PC-3 (cell line): ENCODE measurements around the gene ZNF717. TPM values are rescaled to one million over a fixed set of nuclear protein-coding genes. Genes with fewer than 3 reads are reported as not detected.
"Not testable (repeated sequence)": the region's sequence is repeated elsewhere in the genome, so short reads cannot be mapped to it uniquely, and the experiment has no call there.

Source experiments
- ATAC-seq: fragments of 200-7000 bp; cut with Tn5 transposase; 2 replicates; pipeline ENCODE4 v1.9.1; 2020; ENCODE audit warnings: mild to moderate bottlenecking, moderate library complexity
- BruUV-seq: library from RNA; stranded (reverse); fragments of 400-500 nt; replicated peaks from 2 replicates; lab custom pipeline; 2021; lab: Mats Ljungman, UMichigan
- CTCF ChIA-PET: fragments of 300-600 bp; sonication (Branson Sonifier 250); formaldehyde crosslinking; loops from one replicate; lab custom pipeline; 2022; ENCODE audit warnings: antibody characterized with exemption; lab: Charles Lee
- POLR2A ChIA-PET: fragments of 300-600 bp; sonication (Branson Sonifier 250); formaldehyde crosslinking; loops from one replicate; lab custom pipeline; 2022; ENCODE audit warnings: antibody characterized with exemption; ENCODE audit not compliant: unreplicated experiment; lab: Charles Lee
- DNase-seq: peaks from one replicate; pipeline ENCODE4 v3.0.0-alpha.2; 2015
- H2AFZ ChIP-seq: fragments of 300-600 bp; sonication (generic); 2 replicates; pipeline ENCODE4 v1.6.0; 2016; ENCODE audit warnings: antibody characterized with exemption, low read length
- H3F3A ChIP-seq: fragments of 300-600 bp; sonication (generic); one replicate; pipeline ENCODE4 v1.6.0; 2017; ENCODE audit warnings: antibody characterized with exemption, low read length, control low read depth, mild to moderate bottlenecking; ENCODE audit not compliant: unreplicated experiment
- H3K27ac ChIP-seq: fragments of 300-600 bp; sonication (generic); 2 replicates; pipeline ENCODE4 v1.5.1; 2016; ENCODE audit warnings: mild to moderate bottlenecking, low read length
- H3K27me3 ChIP-seq: fragments of 300-600 bp; sonication (generic); 2 replicates; pipeline ENCODE4 v1.6.1; 2016; ENCODE audit warnings: low read length, mixed read lengths
- H3K36me3 ChIP-seq: fragments of 300-600 bp; sonication (generic); 2 replicates; pipeline ENCODE4 v1.6.1; 2016; ENCODE audit warnings: low read depth, mixed run types, low read length, mixed read lengths
- H3K4me1 ChIP-seq: fragments of 300-600 bp; sonication (generic); 2 replicates; pipeline ENCODE4 v1.5.1; 2016; ENCODE audit warnings: low read length; ENCODE audit not compliant: insufficient read depth
- H3K4me2 ChIP-seq: fragments of 300-600 bp; sonication (generic); 2 replicates; pipeline ENCODE4 v1.6.0; 2016; ENCODE audit warnings: low read length
- H3K4me3 ChIP-seq: fragments of 300-600 bp; sonication (generic); 2 replicates; pipeline ENCODE4 v1.5.1; 2016; ENCODE audit warnings: mild to moderate bottlenecking, low read length, mixed read lengths
- H3K79me2 ChIP-seq: fragments of 300-600 bp; sonication (generic); 2 replicates; pipeline ENCODE4 v1.6.1; 2017; ENCODE audit warnings: low read length, mixed read lengths
- H3K9ac ChIP-seq: fragments of 300-600 bp; sonication (generic); 2 replicates; pipeline ENCODE4 v1.6.0; 2016; ENCODE audit warnings: mild to moderate bottlenecking, low read length
- H3K9me2 ChIP-seq: fragments of 300-600 bp; sonication (generic); replicated peaks from 2 replicates; pipeline ENCODE4 v1.6.1; 2016; ENCODE audit warnings: mixed run types, low read length, mixed read lengths
- H3K9me3 ChIP-seq: fragments of 300-600 bp; sonication (generic); 2 replicates; pipeline ENCODE4 v1.6.1; 2016; ENCODE audit warnings: low read length, mixed read lengths
- H4K20me1 ChIP-seq: fragments of 300-600 bp; sonication (generic); 2 replicates; pipeline ENCODE4 v1.6.1; 2016; ENCODE audit warnings: low read length, mixed read lengths
- EZH2 ChIP-seq: fragments of 300-600 bp; sonication (generic); IDR thresholded peaks from one replicate; pipeline ENCODE4 v1.6.1; 2017; ENCODE audit warnings: antibody characterized with exemption, mild to moderate bottlenecking, low read length; ENCODE audit not compliant: unreplicated experiment
- EZH2phosphoT487 ChIP-seq: fragments of 300-600 bp; sonication (generic); IDR thresholded peaks from 2 replicates; pipeline ENCODE4 v1.6.1; 2018; ENCODE audit warnings: mild to moderate bottlenecking, antibody characterized with exemption, low read length, borderline replicate concordance
- intact Hi-C: fragments of 100-400 bp; cut with micrococcal nuclease; formaldehyde crosslinking; loops from 2 replicates; pipeline ENCODE4 v1.9.0; 2023
- total RNA-seq: library from RNA; depleted of rRNA; stranded (reverse); fragments of >200 nt; gene quantifications from 2 replicates; pipeline ENCODE4 v1.2.3, GENCODE V29; 2014
- TF ChIP-seq, protein P1 (sequence below): fragments of 300-600 bp; sonication (generic); conservative IDR thresholded peaks from 2 replicates; pipeline ENCODE4 v1.5.1; 2017; ENCODE audit warnings: antibody characterized with exemption, low read depth, mild to moderate bottlenecking, low read length

ZNF717 gene
- total RNA-seq, 1 experiment from 2014 or later, result 6.7 TPM

DNA sequence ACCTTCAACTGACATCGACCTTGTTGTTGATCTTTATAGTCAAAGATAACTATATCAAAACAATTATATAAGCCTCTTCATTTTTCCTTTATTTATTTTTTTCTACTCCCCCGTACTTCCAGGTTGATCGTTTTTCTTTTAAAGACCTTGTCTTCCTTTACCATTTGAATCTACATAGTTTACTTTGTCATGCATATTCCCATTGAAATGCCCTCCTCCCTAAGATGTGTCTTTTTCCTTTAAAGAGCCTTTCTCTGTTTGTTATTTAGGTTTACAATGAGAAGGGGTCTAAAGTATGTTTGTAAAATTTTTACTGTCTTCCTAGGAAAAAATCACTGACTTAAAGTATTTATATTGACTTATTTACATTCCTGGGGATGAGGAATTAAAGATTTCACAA is 29.4 kb upstream of the ZNF717 start:
- Histone ChIP-seq H3K4me2 (no peak overlapping the region), H3K79me2 (no peaks in the 10 kb centered on the region), H3K4me3 (no peak overlapping the region), H3K27ac (no peak overlapping the region), H3K9me3 (no peaks in the 10 kb centered on the region), H3K9ac (no peak overlapping the region), H3K27me3 (no peaks in the 10 kb centered on the region), H3K4me1 (no peaks in the 10 kb centered on the region), H4K20me1 (no peaks in the 10 kb centered on the region), H3K36me3 (no peaks in the 10 kb centered on the region), H2AFZ (no peak overlapping the region), H3F3A (no peaks in the 10 kb centered on the region), H3K9me2 (no peaks in the 10 kb centered on the region)
- intact Hi-C loops, result loop anchor here (5.0 kb wide), 3 partner anchors 208 to 773 kb away; no protein-coding TSS in a partner anchor
- ChIA-PET POLR2A (no interaction called here), CTCF (no interaction called here)
- DNase-seq (no peak), ATAC-seq (no peak)
- TF ChIP-seq, protein P1, sequence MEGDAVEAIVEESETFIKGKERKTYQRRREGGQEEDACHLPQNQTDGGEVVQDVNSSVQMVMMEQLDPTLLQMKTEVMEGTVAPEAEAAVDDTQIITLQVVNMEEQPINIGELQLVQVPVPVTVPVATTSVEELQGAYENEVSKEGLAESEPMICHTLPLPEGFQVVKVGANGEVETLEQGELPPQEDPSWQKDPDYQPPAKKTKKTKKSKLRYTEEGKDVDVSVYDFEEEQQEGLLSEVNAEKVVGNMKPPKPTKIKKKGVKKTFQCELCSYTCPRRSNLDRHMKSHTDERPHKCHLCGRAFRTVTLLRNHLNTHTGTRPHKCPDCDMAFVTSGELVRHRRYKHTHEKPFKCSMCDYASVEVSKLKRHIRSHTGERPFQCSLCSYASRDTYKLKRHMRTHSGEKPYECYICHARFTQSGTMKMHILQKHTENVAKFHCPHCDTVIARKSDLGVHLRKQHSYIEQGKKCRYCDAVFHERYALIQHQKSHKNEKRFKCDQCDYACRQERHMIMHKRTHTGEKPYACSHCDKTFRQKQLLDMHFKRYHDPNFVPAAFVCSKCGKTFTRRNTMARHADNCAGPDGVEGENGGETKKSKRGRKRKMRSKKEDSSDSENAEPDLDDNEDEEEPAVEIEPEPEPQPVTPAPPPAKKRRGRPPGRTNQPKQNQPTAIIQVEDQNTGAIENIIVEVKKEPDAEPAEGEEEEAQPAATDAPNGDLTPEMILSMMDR, result no peak
- TF ChIP-seq EZH2, result no peak
- TF ChIP-seq EZH2phosphoT487, result no peak
- BruUV-seq, result no TSS peak

DNA sequence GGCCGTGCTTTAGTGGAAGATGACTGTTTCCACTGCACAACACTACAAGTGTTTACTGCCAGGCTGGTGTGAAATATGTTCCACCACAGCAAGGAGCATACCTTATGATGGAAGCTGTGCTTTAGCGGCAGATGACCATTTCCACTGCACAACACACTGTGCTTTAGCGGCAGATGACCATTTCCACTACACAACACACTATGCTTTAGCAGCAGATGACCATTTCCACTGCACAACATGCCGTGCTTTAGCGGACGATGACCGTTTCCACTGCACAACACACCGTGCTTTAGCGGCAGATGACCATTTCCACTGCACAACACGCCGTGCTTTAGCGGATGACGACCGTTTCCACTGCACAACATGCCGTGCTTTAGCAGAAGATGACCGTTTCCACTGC is 2.8 kb downstream of the ZNF717 start:
- Histone ChIP-seq H2AFZ (no peak overlapping the region), H3F3A (no peaks in the 10 kb centered on the region), H3K4me1 (0 out of 2 replicates have a peak, but pooled peaks cover 3% of the 10 kb centered on the region), H3K27me3 (no peaks in the 10 kb centered on the region), H3K9me3 (no peaks in the 10 kb centered on the region; the same call in 1 of the 2 replicates), H3K4me2 (no peak overlapping the region), H3K9ac (no peak overlapping the region), H3K4me3 (no peak overlapping the region), H4K20me1 (no peaks in the 10 kb centered on the region), H3K79me2 (no peaks in the 10 kb centered on the region), H3K27ac (no peak overlapping the region), H3K36me3 (peaks cover 10% of the 10 kb centered on the region; the same call in 1 of the 2 replicates), H3K9me2 (no peaks in the 10 kb centered on the region)
- ChIA-PET POLR2A (no interaction called here), CTCF (no interaction called here)
- TF ChIP-seq, protein P1, result no peak
- DNase-seq (no peak), ATAC-seq (no peak)
- intact Hi-C loops, result no loop called here
- no TSS peak for BruUV-seq

DNA sequence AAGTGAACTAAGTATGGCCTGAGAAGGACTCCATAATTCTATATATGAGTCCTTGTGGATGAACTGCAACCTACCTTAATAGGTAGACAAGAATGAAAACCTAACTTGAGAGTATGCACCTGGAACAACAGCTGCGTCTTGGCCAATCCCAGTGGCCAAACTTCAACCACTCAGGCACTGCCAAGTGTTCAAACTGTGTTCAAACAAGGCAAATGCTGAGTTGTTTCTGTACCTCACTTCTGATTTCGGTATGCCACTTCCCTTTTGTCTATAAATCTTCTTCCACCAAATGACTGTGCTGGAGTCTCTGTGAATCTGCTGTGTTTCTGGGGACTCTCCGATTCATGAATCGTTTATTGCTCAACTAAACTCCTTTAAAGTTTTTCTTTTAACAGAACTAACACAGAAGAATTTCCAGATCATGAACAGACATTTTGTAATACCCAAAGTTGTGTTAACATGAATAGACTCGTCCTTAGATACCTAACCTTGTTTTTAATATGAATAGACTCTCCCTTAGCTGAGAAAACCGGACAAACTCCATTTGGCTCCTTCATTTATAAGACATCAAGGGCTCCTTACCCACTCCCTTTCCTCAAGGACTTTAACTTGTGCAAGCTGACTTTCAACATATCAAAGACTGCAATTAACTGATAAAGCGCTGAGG is 4.1 kb downstream of the ZNF717 start:
- Histone ChIP-seq H3K79me2 (no peaks in the 10 kb centered on the region), H3K4me2 (no peak overlapping the region), H3K4me3 (no peak overlapping the region), H3F3A (no peaks in the 10 kb centered on the region), H3K36me3 (peaks cover 22% of the 10 kb centered on the region), H4K20me1 (no peaks in the 10 kb centered on the region), H3K9ac (no peak overlapping the region), H3K27ac (no peak overlapping the region), H3K9me2 (no peaks in the 10 kb centered on the region), H3K9me3 (no peaks in the 10 kb centered on the region; the same call in 1 of the 2 replicates), H3K27me3 (no peaks in the 10 kb centered on the region), H3K4me1 (0 out of 2 replicates have a peak, but pooled peaks cover 3% of the 10 kb centered on the region), H2AFZ (no peak overlapping the region)
- BruUV-seq, result no TSS peak
- TF ChIP-seq, protein P1, result no peak
- ATAC-seq (no peak), DNase-seq (no peak)
- POLR2A ChIA-PET, result no interaction called here
- intact Hi-C loops, result no loop called here
- CTCF ChIA-PET, result no interaction called here

DNA sequence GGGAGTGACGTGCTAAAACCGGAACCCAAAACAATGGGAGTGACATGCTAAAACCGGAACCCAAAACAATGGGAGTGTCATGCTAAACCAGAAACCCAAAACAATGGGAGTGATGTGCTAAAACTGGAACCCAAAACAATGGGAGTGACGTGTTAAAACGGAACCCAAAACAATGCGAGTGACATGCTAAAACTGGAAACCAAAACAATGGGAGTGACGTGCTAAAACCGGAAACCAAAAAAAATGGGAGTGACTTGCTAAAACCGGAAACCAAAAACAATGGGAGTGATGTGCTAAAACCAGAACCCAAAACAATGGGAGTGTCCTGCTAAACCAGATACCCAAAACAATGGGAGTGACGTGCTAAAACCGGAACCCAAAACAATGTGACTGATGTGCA is 7.6 kb downstream of the ZNF717 start:
- ATAC-seq, result not testable (repeated sequence)

More for the DNA sequence above, 7.6 kb downstream of the ZNF717 start:
- H3K4me1 ChIP-seq, DNase-seq, intact Hi-C loops, H3K9me2 ChIP-seq, H4K20me1 ChIP-seq, H2AFZ ChIP-seq, BruUV-seq, H3K4me3 ChIP-seq, H3K27me3 ChIP-seq, H3K9me3 ChIP-seq, H3K27ac ChIP-seq, H3K79me2 ChIP-seq, CTCF ChIA-PET, POLR2A ChIA-PET, H3F3A ChIP-seq, H3K4me2 ChIP-seq, H3K9ac ChIP-seq: not testable (repeated sequence)
- peaks cover 22% of the 10 kb centered on the region for H3K36me3 ChIP-seq
